ENCODE data around the gene ZSWIM7.

DNA sequence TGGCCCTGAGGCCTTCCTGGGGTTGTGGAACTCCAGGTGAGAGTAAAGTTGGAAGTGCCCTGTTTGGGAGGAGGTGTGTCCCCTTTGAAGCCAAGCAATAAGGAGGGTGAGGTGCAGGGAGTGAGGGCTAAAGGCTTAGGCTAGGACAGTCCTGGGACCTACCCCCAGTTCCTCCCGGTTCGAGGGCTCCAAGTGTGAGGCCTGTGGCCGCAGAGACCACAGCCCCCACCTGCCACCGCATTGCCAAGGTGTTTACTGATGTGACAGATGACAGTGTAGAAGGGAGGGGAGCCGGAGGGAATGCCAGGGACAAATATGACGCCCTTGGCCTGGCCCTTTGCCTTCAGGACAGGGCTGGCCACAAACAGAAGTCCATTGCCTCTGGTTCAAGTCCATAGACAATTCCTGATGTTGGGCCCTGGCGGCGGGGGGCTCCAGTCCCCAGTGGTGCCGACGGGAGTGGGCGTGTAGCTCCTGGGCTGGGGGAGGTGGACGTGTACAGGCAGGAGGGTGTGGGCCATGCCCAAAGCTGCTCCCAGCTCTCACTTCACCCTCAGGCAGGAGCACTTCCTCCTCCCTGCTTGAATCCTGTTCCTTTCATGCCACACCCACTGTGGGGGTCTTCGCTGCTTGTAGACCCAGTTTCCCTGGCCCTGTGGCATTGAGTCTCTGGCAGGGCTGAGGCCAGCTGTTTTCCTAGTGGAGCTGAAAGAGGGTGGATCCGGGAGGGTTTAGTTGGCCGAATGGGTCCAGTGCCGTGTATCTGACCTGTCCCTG, 51.3 kb downstream of the ZSWIM7 start:
- TF ChIP-seq CTCF (IDR thresholded peaks at IDR 0.05; ENCODE audit: low read depth, low read length) (no peak), POLR2A (IDR thresholded peaks at IDR 0.05; ENCODE audit: extremely low read depth, insufficient read length) (no peak), MYC (IDR thresholded peaks at IDR 0.05; ENCODE audit: low read depth, low read length) (no peak)
- TF ChIP-seq, protein P1, sequence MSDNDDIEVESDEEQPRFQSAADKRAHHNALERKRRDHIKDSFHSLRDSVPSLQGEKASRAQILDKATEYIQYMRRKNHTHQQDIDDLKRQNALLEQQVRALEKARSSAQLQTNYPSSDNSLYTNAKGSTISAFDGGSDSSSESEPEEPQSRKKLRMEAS (IDR thresholded peaks at IDR 0.05; ENCODE audit: low read depth, low read length), result no peak

Measured in NB4 (cell line).